Measurements from ENCODE around the gene BCLAF1.

The BCLAF1 gene

GRCh38 chr6:136323431-136324112, 33.9 kb upstream of the BCLAF1 start:
- H3K4me3 ChIP-seq (ENCODE audit: low read length): no peak overlapping the region
- no peak for DNase-seq (ENCODE audit: low read depth)
- TF ChIP-seq, protein P1, sequence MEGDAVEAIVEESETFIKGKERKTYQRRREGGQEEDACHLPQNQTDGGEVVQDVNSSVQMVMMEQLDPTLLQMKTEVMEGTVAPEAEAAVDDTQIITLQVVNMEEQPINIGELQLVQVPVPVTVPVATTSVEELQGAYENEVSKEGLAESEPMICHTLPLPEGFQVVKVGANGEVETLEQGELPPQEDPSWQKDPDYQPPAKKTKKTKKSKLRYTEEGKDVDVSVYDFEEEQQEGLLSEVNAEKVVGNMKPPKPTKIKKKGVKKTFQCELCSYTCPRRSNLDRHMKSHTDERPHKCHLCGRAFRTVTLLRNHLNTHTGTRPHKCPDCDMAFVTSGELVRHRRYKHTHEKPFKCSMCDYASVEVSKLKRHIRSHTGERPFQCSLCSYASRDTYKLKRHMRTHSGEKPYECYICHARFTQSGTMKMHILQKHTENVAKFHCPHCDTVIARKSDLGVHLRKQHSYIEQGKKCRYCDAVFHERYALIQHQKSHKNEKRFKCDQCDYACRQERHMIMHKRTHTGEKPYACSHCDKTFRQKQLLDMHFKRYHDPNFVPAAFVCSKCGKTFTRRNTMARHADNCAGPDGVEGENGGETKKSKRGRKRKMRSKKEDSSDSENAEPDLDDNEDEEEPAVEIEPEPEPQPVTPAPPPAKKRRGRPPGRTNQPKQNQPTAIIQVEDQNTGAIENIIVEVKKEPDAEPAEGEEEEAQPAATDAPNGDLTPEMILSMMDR (IDR thresholded peaks at IDR 0.05; ENCODE audit: insufficient read depth, low read depth, low read length, missing control alignments): no peak

DNA sequence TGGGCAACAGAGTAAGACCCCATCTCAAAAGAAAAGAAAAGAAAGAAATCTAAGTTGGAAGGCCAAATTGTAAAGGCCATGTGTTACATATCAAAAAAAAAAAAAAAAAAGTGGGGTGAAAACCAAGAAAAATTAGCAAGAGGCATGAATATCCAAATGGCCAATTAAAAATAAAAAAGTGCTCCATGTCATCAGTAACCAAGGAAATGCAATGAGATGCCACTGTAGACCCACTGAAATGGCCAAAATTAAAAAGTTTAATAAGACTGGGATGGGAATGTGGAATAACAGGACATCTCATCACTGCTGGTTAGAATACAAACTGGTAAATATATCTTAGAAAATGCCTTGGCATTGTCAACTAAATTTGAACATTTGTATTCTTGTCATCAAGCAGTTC, 30.1 kb upstream of the BCLAF1 start:
- TF ChIP-seq, protein P1 (IDR thresholded peaks at IDR 0.05; ENCODE audit: insufficient read depth, low read depth, low read length, missing control alignments): no peak
- no peak overlapping the region for H3K4me3 ChIP-seq (ENCODE audit: low read length)
- DNase-seq (ENCODE audit: low read depth): no peak

GRCh38 chr6:136318676-136319075, 29.0 kb upstream of the BCLAF1 start:
- no peak for DNase-seq (ENCODE audit: low read depth)
- TF ChIP-seq, protein P1 (IDR thresholded peaks at IDR 0.05; ENCODE audit: insufficient read depth, low read depth, low read length, missing control alignments): no peak
- no peak overlapping the region for H3K4me3 ChIP-seq (ENCODE audit: low read length)

DNA sequence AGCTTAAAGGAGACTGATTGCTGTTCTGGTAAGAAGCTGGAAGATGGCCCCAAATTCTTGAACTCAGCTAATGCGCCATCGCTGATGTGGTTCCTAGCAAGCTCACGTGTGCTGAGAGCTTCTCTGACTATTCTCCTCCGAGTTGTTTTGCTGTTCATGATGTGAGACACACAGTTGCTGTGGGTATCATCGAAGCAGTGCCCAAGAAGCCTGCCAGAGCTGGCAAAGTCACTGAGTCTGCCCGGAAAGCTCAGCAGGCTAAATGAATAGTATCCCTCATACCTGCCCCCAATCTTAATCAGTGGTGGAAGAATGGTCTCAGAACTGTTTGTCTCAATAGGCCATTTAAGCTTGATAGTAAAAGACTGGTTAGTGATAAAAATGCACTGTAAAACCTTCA, 28.3 kb upstream of the BCLAF1 start:
- DNase-seq (ENCODE audit: low read depth): no peak
- H3K4me3 ChIP-seq (ENCODE audit: low read length): no peak overlapping the region
- TF ChIP-seq, protein P1 (IDR thresholded peaks at IDR 0.05; ENCODE audit: insufficient read depth, low read depth, low read length, missing control alignments): no peak

GRCh38 chr6:136317021-136317694, 27.5 kb upstream of the BCLAF1 start:
- peak; percentile 81 for DNase-seq (ENCODE audit: low read depth)
- no peak overlapping the region for H3K4me3 ChIP-seq (ENCODE audit: low read length)
- TF ChIP-seq, protein P1 (IDR thresholded peaks at IDR 0.05; ENCODE audit: insufficient read depth, low read depth, low read length, missing control alignments): peak; percentile 94

DNA sequence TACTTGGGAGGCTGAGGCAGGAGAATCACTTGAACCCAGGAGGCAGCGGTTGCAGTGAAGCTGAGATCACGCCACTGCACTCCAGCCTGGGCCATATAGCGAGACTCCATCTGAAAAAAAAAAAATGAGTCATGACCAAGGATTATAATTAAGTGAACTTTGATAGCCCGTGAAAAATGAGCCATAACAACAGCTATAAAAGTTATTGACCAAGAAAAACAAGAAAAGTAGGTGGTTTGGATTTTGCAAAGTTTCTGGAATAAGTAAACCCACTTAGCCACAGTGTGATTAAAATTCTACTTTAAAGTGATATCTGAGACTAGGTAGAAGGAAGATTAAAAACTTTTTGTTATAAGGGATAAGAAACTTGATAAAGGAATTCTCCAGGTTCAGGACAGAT, 25.9 kb upstream of the BCLAF1 start:
- DNase-seq (ENCODE audit: low read depth): no peak
- H3K4me3 ChIP-seq (ENCODE audit: low read length): no peak overlapping the region
- TF ChIP-seq, protein P1 (IDR thresholded peaks at IDR 0.05; ENCODE audit: insufficient read depth, low read depth, low read length, missing control alignments): no peak
